K562 (cell line): ENCODE results near the gene KLHDC10. TPM values are rescaled to one million over a fixed set of nuclear protein-coding genes. Genes with fewer than 3 reads are reported as not detected.

Experiments used
- BCL6 ChIP-seq: fragments of 250-450 bp; sonication (Bioruptor Pico); IDR thresholded peaks from 2 replicates; pipeline ENCODE4 v1.4.0; 2020
- BRD9 ChIP-seq: fragments of 450-650 bp; IDR thresholded peaks from 2 replicates; pipeline ENCODE4 v1.6.1; 2018; ENCODE audit warnings: low read depth; ENCODE audit not compliant: partially characterized antibody
- CBX2 ChIP-seq: fragments of 200-600 bp; sonication (generic); IDR thresholded peaks from one replicate; pipeline ENCODE4 v1.6.1; 2012; ENCODE audit warnings: mild to moderate bottlenecking, low read length, inconsistent platforms; ENCODE audit not compliant: insufficient read depth, poor library complexity, severe bottlenecking
- CBX3 ChIP-seq, 2 experiments: IDR thresholded peaks; 1 replicate in 1 of 2; 2 replicates in 1 of 2; pipeline ENCODE4 v1.6.1; 2012; ENCODE audit warnings: inconsistent platforms in 2 of 2, low read length in 2 of 2, borderline replicate concordance in 1 of 2, control low read depth in 1 of 2
- CHD7 ChIP-seq: fragments of 200-600 bp; sonication (generic); IDR thresholded peaks from one replicate; pipeline ENCODE4 v1.6.1; 2012; ENCODE audit warnings: mild to moderate bottlenecking, low read depth, low read length, inconsistent platforms
- HDAC6 ChIP-seq: IDR thresholded peaks from 2 replicates; pipeline ENCODE4 v1.6.1; 2012; ENCODE audit warnings: low read depth, mild to moderate bottlenecking, control low read depth, inconsistent platforms, low read length, moderate library complexity
- HNRNPLL ChIP-seq: fragments of 200-400 bp; formaldehyde crosslinking; IDR thresholded peaks from 2 replicates; pipeline ENCODE4 v1.6.1; 2017; ENCODE audit warnings: low read length, low read depth, mild to moderate bottlenecking; ENCODE audit not compliant: poor library complexity, severe bottlenecking
- NCOA1 ChIP-seq: fragments of 450-650 bp; IDR thresholded peaks from 2 replicates; pipeline ENCODE4 v1.6.1; 2016; ENCODE audit warnings: low read depth
- NFIX ChIP-seq: fragments of 250-450 bp; sonication (Bioruptor Pico); IDR thresholded peaks from 2 replicates; pipeline ENCODE4 v1.4.0; 2020; ENCODE audit warnings: low read depth, mild to moderate bottlenecking, moderate library complexity
- OTX1 ChIP-seq: fragments of 450-650 bp; formaldehyde crosslinking; IDR thresholded peaks from 2 replicates; pipeline ENCODE4 v1.4.0; 2022; ENCODE audit warnings: mild to moderate bottlenecking
- ZNF12 ChIP-seq: sonication (generic); formaldehyde crosslinking; IDR thresholded peaks from 2 replicates; pipeline ENCODE4 v1.4.0; 2020; ENCODE audit warnings: mild to moderate bottlenecking, missing genetic modification reagents
- ZNF695 ChIP-seq: fragments of 450-650 bp; formaldehyde crosslinking; IDR thresholded peaks from 2 replicates; pipeline ENCODE4 v1.4.0; 2020; ENCODE audit warnings: mild to moderate bottlenecking, moderate library complexity
- ZNF699 ChIP-seq: fragments of 250-450 bp; sonication (Bioruptor Pico); IDR thresholded peaks from 2 replicates; pipeline ENCODE4 v1.8.0; 2021; ENCODE audit warnings: mild to moderate bottlenecking, moderate library complexity; ENCODE audit not compliant: insufficient replicate concordance
- polyA plus RNA-seq, 8 experiments: library from polyadenylated mRNA; depleted of rRNA in 4 of 8; stranded (reverse) in 5 of 8; unstranded in 3 of 8; fragments of >200 nt; fragmentation: Nextera tagmentation in 2 of 8; fragmentation: Illumina TruSeq in 1 of 8; extraction: Ambion mirVana in 2 of 8; extraction: Trizol in 1 of 8; gene quantifications; 2 replicates each; pipeline versions ENCODE4 v1.2.1 to v1.2.3, GENCODE V29; 2011 to 2014; ENCODE audit warnings: inconsistent platforms in 1 of 8, missing spikeins in 1 of 8
- total RNA-seq, 7 experiments: library from RNA; depleted of rRNA in 6 of 7; stranded (reverse); fragments of >200 nt in 6 of 7; fragmentation: Illumina TruSeq in 2 of 7; extraction: Trizol in 2 of 7; gene quantifications; 2 replicates each; pipeline versions ENCODE4 v1.2.1 to v1.2.3, GENCODE V29; 2011 to 2021; ENCODE audit warnings: low replicate concordance in 1 of 7
- TF ChIP-seq, protein P1 (sequence below): fragments of 450-650 bp; conservative IDR thresholded peaks from 2 replicates; pipeline ENCODE4 v1.6.1; 2016; ENCODE audit warnings: missing genetic modification characterization, low read depth, mild to moderate bottlenecking, control low read depth, missing compliant biosample characterization

Gene KLHDC10
- total and polyA plus RNA-seq, 9 of the 15 experiments (the other 6 are each of a cell fraction or from before 2014, with no cell fraction given): 9.8 to 80.5 (median 31.4) TPM

DNA sequence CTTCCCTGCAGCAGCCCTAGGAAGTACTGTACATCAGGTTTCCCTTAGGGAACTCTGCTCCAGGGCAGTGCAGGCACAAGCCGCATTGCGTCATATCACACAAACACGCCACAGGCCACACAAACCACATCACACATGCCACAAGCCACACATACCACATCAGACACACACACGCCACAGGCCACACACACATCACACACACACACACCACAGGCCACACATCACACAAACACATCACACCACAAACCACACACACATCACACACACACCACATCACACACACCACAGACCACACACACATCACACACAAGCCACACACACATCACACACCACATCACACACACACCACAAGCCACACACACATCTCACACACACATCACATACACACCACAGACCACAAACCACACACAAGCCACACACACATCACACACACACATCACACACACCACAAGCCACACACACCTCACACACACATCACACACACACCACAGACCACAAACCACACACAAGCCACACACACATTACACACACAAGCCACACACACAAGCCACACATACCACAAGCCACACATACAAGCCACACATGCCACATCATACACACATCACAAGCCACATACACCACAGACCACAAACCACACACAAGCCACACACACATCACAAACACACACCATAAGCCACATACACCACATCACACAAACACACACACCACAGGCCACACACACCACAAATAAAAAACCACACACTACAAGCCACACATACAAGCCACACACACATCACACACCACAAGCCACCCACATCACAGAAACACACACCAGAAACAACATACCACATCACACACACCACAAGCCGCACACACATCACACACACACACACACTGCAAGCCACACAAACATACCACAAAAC is 81.5 kb downstream of the KLHDC10 start (continued):
- TF ChIP-seq HNRNPLL (no peak), CBX2 (no peak), CHD7 (no peak), CBX3 (IDR thresholded peaks at IDR 0.05; ENCODE audit: borderline replicate concordance in 1 of 2, low read length in 2 of 2) (0 out of 3 replicates have a peak, but pooled peaks of 1 of the 2 experiments have one; percentile 9), OTX1 (CRISPR knock-in tag) (peak; percentile 43), ZNF12 (CRISPR knock-in tag) (no peak), BRD9 (no peak), NFIX (no peak), ZNF695 (CRISPR knock-in tag) (no peak), HDAC6 (peak; percentile 88; the same call in 1 of the 2 replicates), ZNF699 (CRISPR knock-in tag) (no peak), NCOA1 (0 out of 2 replicates have a peak, but pooled peaks have one; percentile 36), BCL6 (CRISPR knock-in tag) (no peak)
- TF ChIP-seq, protein P1, sequence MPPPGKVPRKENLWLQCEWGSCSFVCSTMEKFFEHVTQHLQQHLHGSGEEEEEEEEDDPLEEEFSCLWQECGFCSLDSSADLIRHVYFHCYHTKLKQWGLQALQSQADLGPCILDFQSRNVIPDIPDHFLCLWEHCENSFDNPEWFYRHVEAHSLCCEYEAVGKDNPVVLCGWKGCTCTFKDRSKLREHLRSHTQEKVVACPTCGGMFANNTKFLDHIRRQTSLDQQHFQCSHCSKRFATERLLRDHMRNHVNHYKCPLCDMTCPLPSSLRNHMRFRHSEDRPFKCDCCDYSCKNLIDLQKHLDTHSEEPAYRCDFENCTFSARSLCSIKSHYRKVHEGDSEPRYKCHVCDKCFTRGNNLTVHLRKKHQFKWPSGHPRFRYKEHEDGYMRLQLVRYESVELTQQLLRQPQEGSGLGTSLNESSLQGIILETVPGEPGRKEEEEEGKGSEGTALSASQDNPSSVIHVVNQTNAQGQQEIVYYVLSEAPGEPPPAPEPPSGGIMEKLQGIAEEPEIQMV (tag): no peak
